HepG2 (cell line): ENCODE measurements around the gene MAN2A2. TPM values are rescaled to one million over a fixed set of nuclear protein-coding genes. Genes with fewer than 3 reads are reported as not detected.

Experiments used
- ARHGAP35 ChIP-seq: sonication (generic); formaldehyde crosslinking; IDR thresholded peaks from 2 replicates; pipeline ENCODE4 v1.9.0; 2022; ENCODE audit warnings: mild to moderate bottlenecking, inconsistent platforms, moderate library complexity, missing genetic modification reagents, borderline replicate concordance
- ATF7 ChIP-seq, 2 experiments: fragments of 450-650 bp in 1 of 2; sonication (generic) in 1 of 2; formaldehyde crosslinking in 1 of 2; IDR thresholded peaks; 2 replicates each; pipeline versions ENCODE4 v1.4.0 to v1.6.1; 2016 to 2020; ENCODE audit warnings: antibody characterized with exemption in 1 of 2, mild to moderate bottlenecking in 1 of 2, missing genetic modification reagents in 1 of 2
- EEA1 ChIP-seq: sonication (generic); formaldehyde crosslinking; IDR thresholded peaks from 2 replicates; pipeline ENCODE4 v1.5.1; 2020; ENCODE audit warnings: mild to moderate bottlenecking, missing genetic modification reagents, borderline replicate concordance
- ELF4 ChIP-seq: sonication (generic); formaldehyde crosslinking; IDR thresholded peaks from 2 replicates; pipeline ENCODE4 v1.5.0; 2020; ENCODE audit warnings: missing genetic modification reagents, mild to moderate bottlenecking, moderate library complexity, borderline replicate concordance
- ETV5 ChIP-seq: IDR thresholded peaks from 2 replicates; pipeline ENCODE4 v1.6.1; 2018; ENCODE audit warnings: missing biosample characterization, missing genetic modification reagents, inconsistent platforms, borderline replicate concordance
- FOXC1 ChIP-seq: sonication (generic); formaldehyde crosslinking; IDR thresholded peaks from 2 replicates; pipeline ENCODE4 v1.8.0; 2022; ENCODE audit warnings: mild to moderate bottlenecking, missing genetic modification reagents, borderline replicate concordance
- HNRNPLL ChIP-seq: fragments of 200-400 bp; formaldehyde crosslinking; IDR thresholded peaks from 2 replicates; pipeline ENCODE4 v1.6.1; 2017; ENCODE audit warnings: mild to moderate bottlenecking, low read depth, low read length; ENCODE audit not compliant: poor library complexity, severe bottlenecking
- IKZF4 ChIP-seq: sonication (generic); formaldehyde crosslinking; IDR thresholded peaks from 2 replicates; pipeline ENCODE4 v1.5.1; 2020; ENCODE audit warnings: borderline replicate concordance, mild to moderate bottlenecking, low read depth, missing genetic modification reagents; ENCODE audit errors: not compliant biosample characterization
- LRRFIP1 ChIP-seq: sonication (generic); formaldehyde crosslinking; conservative IDR thresholded peaks from 2 replicates; pipeline ENCODE4 v1.4.0; 2020; ENCODE audit warnings: missing genetic modification reagents
- MAFG ChIP-seq: sonication (generic); formaldehyde crosslinking; IDR thresholded peaks from 2 replicates; pipeline ENCODE4 v1.5.1; 2020; ENCODE audit warnings: mild to moderate bottlenecking, missing genetic modification reagents
- PLRG1 ChIP-seq: fragments of 450-650 bp; conservative IDR thresholded peaks from 2 replicates; pipeline ENCODE4 v1.6.1; 2016
- PPARG ChIP-seq: conservative IDR thresholded peaks from 2 replicates; pipeline ENCODE4 v1.6.1; 2016; ENCODE audit warnings: missing biosample characterization, missing genetic modification reagents
- REXO4 ChIP-seq: sonication (generic); formaldehyde crosslinking; IDR thresholded peaks from 2 replicates; pipeline ENCODE4 v1.8.0; 2022; ENCODE audit warnings: missing genetic modification reagents, mild to moderate bottlenecking, borderline replicate concordance
- SETDB1 ChIP-seq: sonication (generic); formaldehyde crosslinking; IDR thresholded peaks from 2 replicates; pipeline ENCODE4 v1.5.1; 2020; ENCODE audit warnings: missing genetic modification reagents, mild to moderate bottlenecking, borderline replicate concordance
- UBTF ChIP-seq: sonication (generic); formaldehyde crosslinking; IDR thresholded peaks from 2 replicates; pipeline ENCODE4 v1.4.0; 2020; ENCODE audit warnings: mild to moderate bottlenecking, missing genetic modification reagents
- ZMAT5 ChIP-seq: sonication (generic); formaldehyde crosslinking; IDR thresholded peaks from 2 replicates; pipeline ENCODE4 v1.5.0; 2020; ENCODE audit warnings: mild to moderate bottlenecking, low read depth, missing genetic modification reagents, borderline replicate concordance
- ZNF180 ChIP-seq: sonication (generic); formaldehyde crosslinking; IDR thresholded peaks from 2 replicates; pipeline ENCODE4 v1.4.0; 2020; ENCODE audit warnings: low read depth, missing genetic modification reagents, borderline replicate concordance
- ZNF253 ChIP-seq: sonication (generic); formaldehyde crosslinking; IDR thresholded peaks from 2 replicates; pipeline ENCODE4 v1.8.0; 2022; ENCODE audit warnings: mild to moderate bottlenecking, missing genetic modification reagents, borderline replicate concordance
- ZNF337 ChIP-seq: sonication (generic); formaldehyde crosslinking; IDR thresholded peaks from 2 replicates; pipeline ENCODE4 v1.5.1; 2020; ENCODE audit warnings: missing genetic modification reagents, low read depth, mild to moderate bottlenecking, borderline replicate concordance
- ZNF343 ChIP-seq: sonication (generic); formaldehyde crosslinking; IDR thresholded peaks from 2 replicates; pipeline ENCODE4 v1.4.0; 2020; ENCODE audit warnings: mild to moderate bottlenecking, missing genetic modification reagents
- ZNF382 ChIP-seq: sonication (generic); formaldehyde crosslinking; IDR thresholded peaks from 2 replicates; pipeline ENCODE4 v1.5.0; 2020; ENCODE audit warnings: missing genetic modification reagents, mild to moderate bottlenecking, borderline replicate concordance
- ZNF782 ChIP-seq: sonication (generic); formaldehyde crosslinking; IDR thresholded peaks from 2 replicates; pipeline ENCODE4 v1.4.0; 2020; ENCODE audit warnings: missing genetic modification reagents, mild to moderate bottlenecking, borderline replicate concordance
- ZSCAN20 ChIP-seq: sonication (generic); formaldehyde crosslinking; IDR thresholded peaks from 2 replicates; pipeline ENCODE4 v1.4.0; 2020; ENCODE audit warnings: missing genetic modification reagents, mild to moderate bottlenecking, borderline replicate concordance
- polyA plus RNA-seq, 8 experiments: library from polyadenylated mRNA; depleted of rRNA in 3 of 8; stranded (reverse) in 7 of 8; unstranded in 1 of 8; fragments of >200 nt; fragmentation: Illumina TruSeq in 4 of 8; extraction: Trizol in 4 of 8; gene quantifications; 2 replicates each; pipeline versions ENCODE4 v1.2.1 to v1.2.3, GENCODE V29; 2011 to 2016; ENCODE audit warnings: low read depth in 4 of 8, missing spikeins in 1 of 8, mixed read lengths in 1 of 8; ENCODE audit not compliant: insufficient read depth in 1 of 8
- total RNA-seq, 5 experiments: library from RNA; depleted of rRNA; stranded (reverse); fragments of >200 nt; fragmentation: Illumina TruSeq; extraction: Trizol; gene quantifications; 2 replicates each; pipeline ENCODE4 v1.2.3, GENCODE V29; 2016; ENCODE audit warnings: low read depth in 1 of 5

Gene MAN2A2
- total and polyA plus RNA-seq, 2 of the 13 experiments (the other 11 are each of a cell fraction or from before 2014, with no cell fraction given), result 17.5 to 51.5 TPM

GRCh38 chr15:90931828-90932659, 28.9 kb downstream of the MAN2A2 start, which contains the start of gene HDDC3 (continued):
- TF ChIP-seq UBTF (CRISPR knock-in tag) (peak; percentile 95), EEA1 (peak; percentile 89), ZSCAN20 (peak; percentile 76; the same call in 1 of the 2 replicates), ARHGAP35 (CRISPR knock-in tag) (peak; percentile 57; the same call in 1 of the 2 replicates), PPARG (CRISPR knock-in tag) (peak; percentile 68), ZNF180 (no peak), ZNF343 (CRISPR knock-in tag) (no peak), ZNF337 (0 out of 2 replicates have a peak, but pooled peaks have one; percentile 54), PLRG1 (no peak), MAFG (no peak), ZNF782 (no peak; the same call in 1 of the 2 replicates), IKZF4 (no peak), LRRFIP1 (CRISPR knock-in tag) (no peak), ZNF382 (CRISPR knock-in tag) (no peak), ETV5 (peak; percentile 46), ELF4 (CRISPR knock-in tag) (peak; percentile 51; the same call in 1 of the 2 replicates), ZMAT5 (CRISPR knock-in tag) (no peak), FOXC1 (peak; percentile 91), HNRNPLL (peak; percentile 89), SETDB1 (no peak), ATF7 (IDR thresholded peaks at IDR 0.05) (no peak), ATF7 (CRISPR knock-in tag; IDR thresholded peaks at IDR 0.05) (no peak), REXO4 (CRISPR knock-in tag) (no peak), ZNF253 (CRISPR knock-in tag) (peak; percentile 72; the same call in 1 of the 2 replicates)
